DND-41 (cell line): ENCODE measurements around the gene SLC5A9.

Experiments used
- ATAC-seq: fragments of 200-7000 bp; cut with Tn5 transposase; 3 replicates; pipeline ENCODE4 v1.9.1; 2021; ENCODE audit warnings: low read depth; ENCODE audit not compliant: insufficient read depth
- DNase-seq: peaks from one replicate; pipeline ENCODE4 v3.0.0-alpha.2; 2020
- H2AFZ ChIP-seq: 2 replicates; pipeline ENCODE4 v1.6.0; 2012; ENCODE audit warnings: low read depth, low read length
- H3K27ac ChIP-seq: 2 replicates; pipeline ENCODE4 v1.5.1; 2012; ENCODE audit warnings: low read length, inconsistent platforms
- H3K27me3 ChIP-seq: fragments of 200-600 bp; sonication (generic); 2 replicates; pipeline ENCODE4 v1.6.0; 2012; ENCODE audit warnings: low read length, mild to moderate bottlenecking, inconsistent platforms; ENCODE audit not compliant: insufficient read depth, poor library complexity
- H3K36me3 ChIP-seq: 2 replicates; pipeline ENCODE4 v1.5.1; 2012; ENCODE audit warnings: low read length, inconsistent platforms; ENCODE audit not compliant: insufficient read depth
- H3K4me1 ChIP-seq: 2 replicates; pipeline ENCODE4 v1.5.1; 2012; ENCODE audit warnings: mild to moderate bottlenecking, low read length; ENCODE audit not compliant: insufficient read depth
- H3K4me2 ChIP-seq: 2 replicates; pipeline ENCODE4 v1.6.0; 2012; ENCODE audit warnings: mild to moderate bottlenecking, moderate library complexity, low read length, inconsistent platforms; ENCODE audit not compliant: insufficient read depth
- H3K4me3 ChIP-seq, 2 experiments: fragments of 200-600 bp in 1 of 2; shearing (Covaris generic) in 1 of 2; 2 replicates each; pipeline ENCODE4 v1.5.1; 2012 to 2016; ENCODE audit warnings: inconsistent platforms in 2 of 2, low read length in 2 of 2, mild to moderate bottlenecking in 2 of 2, low read depth in 1 of 2, moderate library complexity in 1 of 2
- H3K79me2 ChIP-seq: 2 replicates; pipeline ENCODE4 v1.6.0; 2012; ENCODE audit warnings: low read length, inconsistent platforms; ENCODE audit not compliant: insufficient read depth
- H3K9ac ChIP-seq: 2 replicates; pipeline ENCODE4 v1.6.0; 2012; ENCODE audit warnings: low read depth, mild to moderate bottlenecking, inconsistent platforms, low read length, moderate library complexity
- H3K9me3 ChIP-seq: 2 replicates; pipeline ENCODE4 v1.5.1; 2012; ENCODE audit warnings: low read length, moderate library complexity, mild to moderate bottlenecking, inconsistent platforms; ENCODE audit not compliant: insufficient read depth, severe bottlenecking
- H4K20me1 ChIP-seq: 2 replicates; pipeline ENCODE4 v1.6.0; 2012; ENCODE audit warnings: low read length; ENCODE audit not compliant: insufficient read depth
- EZH2 ChIP-seq: IDR thresholded peaks from 3 replicates; pipeline ENCODE4 v1.6.1; 2012; ENCODE audit warnings: borderline replicate concordance, low read depth, mild to moderate bottlenecking, moderate library complexity, low read length, inconsistent platforms; ENCODE audit not compliant: severe bottlenecking
- TF ChIP-seq, protein P1 (sequence below): IDR thresholded peaks from 2 replicates; pipeline ENCODE4 v1.5.1; 2012; ENCODE audit warnings: borderline replicate concordance, low read length, moderate library complexity, mild to moderate bottlenecking; ENCODE audit not compliant: poor library complexity, severe bottlenecking; ENCODE audit errors: extremely low read depth

SLC5A9 gene

GRCh38 chr1:48182439-48182838 lies 40.1 kb upstream of the SLC5A9 start:
- H3K9me3 ChIP-seq, result peaks cover 5% of the 10 kb centered on the region
- no peak overlapping the region for H3K27ac ChIP-seq
- H3K4me1 ChIP-seq, result no peaks in the 10 kb centered on the region
- no peaks in the 10 kb centered on the region for H4K20me1 ChIP-seq
- no peak overlapping the region for H3K4me3 ChIP-seq
- H3K79me2 ChIP-seq, result no peaks in the 10 kb centered on the region
- H3K27me3 ChIP-seq, result no peaks in the 10 kb centered on the region
- no peak for DNase-seq
- ATAC-seq, result no peak
- H3K4me2 ChIP-seq, result no peak overlapping the region
- H2AFZ ChIP-seq, result no peak overlapping the region
- TF ChIP-seq, protein P1, sequence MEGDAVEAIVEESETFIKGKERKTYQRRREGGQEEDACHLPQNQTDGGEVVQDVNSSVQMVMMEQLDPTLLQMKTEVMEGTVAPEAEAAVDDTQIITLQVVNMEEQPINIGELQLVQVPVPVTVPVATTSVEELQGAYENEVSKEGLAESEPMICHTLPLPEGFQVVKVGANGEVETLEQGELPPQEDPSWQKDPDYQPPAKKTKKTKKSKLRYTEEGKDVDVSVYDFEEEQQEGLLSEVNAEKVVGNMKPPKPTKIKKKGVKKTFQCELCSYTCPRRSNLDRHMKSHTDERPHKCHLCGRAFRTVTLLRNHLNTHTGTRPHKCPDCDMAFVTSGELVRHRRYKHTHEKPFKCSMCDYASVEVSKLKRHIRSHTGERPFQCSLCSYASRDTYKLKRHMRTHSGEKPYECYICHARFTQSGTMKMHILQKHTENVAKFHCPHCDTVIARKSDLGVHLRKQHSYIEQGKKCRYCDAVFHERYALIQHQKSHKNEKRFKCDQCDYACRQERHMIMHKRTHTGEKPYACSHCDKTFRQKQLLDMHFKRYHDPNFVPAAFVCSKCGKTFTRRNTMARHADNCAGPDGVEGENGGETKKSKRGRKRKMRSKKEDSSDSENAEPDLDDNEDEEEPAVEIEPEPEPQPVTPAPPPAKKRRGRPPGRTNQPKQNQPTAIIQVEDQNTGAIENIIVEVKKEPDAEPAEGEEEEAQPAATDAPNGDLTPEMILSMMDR, result no peak
- TF ChIP-seq EZH2, result no peak
- no peaks in the 10 kb centered on the region for H3K36me3 ChIP-seq
- no peak overlapping the region for H3K9ac ChIP-seq

DNA sequence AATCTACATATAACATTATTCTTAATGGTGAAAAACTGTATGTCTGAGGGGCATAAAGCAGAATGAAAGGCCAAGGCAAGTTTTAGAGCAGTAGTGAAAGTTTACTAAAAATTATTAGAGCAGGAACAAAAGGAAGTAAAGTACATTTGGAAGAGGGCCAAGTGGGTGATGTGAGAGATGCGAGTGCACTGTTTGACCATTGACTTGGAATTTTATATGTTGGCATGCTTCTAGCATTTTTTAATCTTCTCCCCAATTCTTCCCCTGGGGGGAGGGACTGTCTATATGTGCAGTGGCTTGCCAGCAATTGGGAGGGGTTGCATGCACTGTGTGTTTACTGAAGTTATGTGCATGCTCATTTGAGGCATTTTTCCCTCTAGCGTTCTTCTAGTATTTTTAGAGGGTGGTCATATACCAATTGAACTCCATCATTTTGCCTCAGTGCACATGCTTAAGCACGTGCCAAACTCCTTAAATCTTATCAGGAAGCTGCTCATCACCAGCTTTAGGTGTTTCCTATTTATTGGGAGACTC lies 36.1 kb upstream of the SLC5A9 start:
- Histone ChIP-seq H4K20me1 (no peaks in the 10 kb centered on the region), H3K4me3 (no peak overlapping the region), H3K9me3 (peaks cover 27% of the 10 kb centered on the region), H2AFZ (no peak overlapping the region), H3K9ac (no peak overlapping the region), H3K4me2 (no peak overlapping the region), H3K4me1 (no peaks in the 10 kb centered on the region), H3K36me3 (no peaks in the 10 kb centered on the region), H3K27ac (no peak overlapping the region), H3K27me3 (no peaks in the 10 kb centered on the region), H3K79me2 (no peaks in the 10 kb centered on the region)
- ATAC-seq (no peak), DNase-seq (no peak)
- no peak for TF ChIP-seq EZH2
- TF ChIP-seq, protein P1, result no peak

DNA sequence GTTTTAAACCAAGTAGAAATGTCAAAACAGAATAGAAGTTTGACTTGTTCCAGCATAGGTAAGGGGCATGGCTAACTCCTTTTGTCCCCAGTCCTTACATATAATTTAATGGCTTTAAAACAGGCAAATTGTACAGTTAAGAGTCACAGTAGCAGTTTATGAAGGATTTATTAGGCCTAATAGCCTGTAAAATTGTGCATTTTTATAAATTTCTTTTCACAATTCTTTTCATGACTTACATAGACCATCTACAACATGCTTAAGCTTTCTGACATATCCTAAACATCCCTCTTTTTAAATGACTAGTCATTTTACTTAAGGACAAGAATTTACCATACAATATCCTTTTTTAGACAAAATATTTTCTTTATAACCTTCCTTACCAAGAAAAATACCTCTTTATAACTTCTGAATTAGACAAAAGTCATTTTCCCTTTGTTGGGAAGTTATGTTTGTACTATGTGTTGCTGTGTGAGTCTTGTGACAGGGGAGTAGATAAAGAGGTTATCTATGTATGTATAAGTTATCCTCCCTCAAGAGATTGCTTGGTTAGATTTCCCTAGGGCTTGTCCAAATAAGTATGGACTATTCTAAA lies 34.5 kb upstream of the SLC5A9 start:
- Histone ChIP-seq H3K27me3 (no peaks in the 10 kb centered on the region), H4K20me1 (no peaks in the 10 kb centered on the region), H3K9ac (no peak overlapping the region), H3K36me3 (no peaks in the 10 kb centered on the region), H3K79me2 (no peaks in the 10 kb centered on the region), H2AFZ (no peak overlapping the region), H3K27ac (no peak overlapping the region), H3K4me2 (no peak overlapping the region), H3K9me3 (peaks cover 27% of the 10 kb centered on the region), H3K4me1 (no peaks in the 10 kb centered on the region), H3K4me3 (no peak overlapping the region)
- TF ChIP-seq, protein P1, result no peak
- TF ChIP-seq EZH2, result no peak
- ATAC-seq, result no peak
- no peak for DNase-seq

DNA sequence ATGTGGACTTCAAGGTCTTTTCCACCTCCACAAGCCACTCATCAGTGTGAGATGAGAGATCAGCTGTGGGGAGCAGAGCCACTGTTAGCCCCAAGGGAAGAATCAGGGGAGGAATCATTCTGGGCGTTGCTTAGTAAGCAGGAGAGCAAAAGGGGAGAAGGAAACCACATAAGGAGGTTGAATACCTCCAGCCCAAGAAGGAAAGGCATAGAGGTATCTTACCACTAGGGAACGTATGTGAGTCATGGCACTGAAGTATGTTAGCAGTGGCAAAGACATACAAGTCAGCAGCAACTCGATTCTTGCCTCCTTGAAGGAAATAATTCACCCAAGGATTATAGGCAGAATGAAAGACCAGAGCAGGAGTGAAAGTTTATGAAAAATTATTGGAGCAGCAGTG lies 31.6 kb upstream of the SLC5A9 start:
- H3K36me3 ChIP-seq, result no peaks in the 10 kb centered on the region
- no peaks in the 10 kb centered on the region for H4K20me1 ChIP-seq
- TF ChIP-seq, protein P1, result no peak
- TF ChIP-seq EZH2, result no peak
- peaks cover 27% of the 10 kb centered on the region for H3K9me3 ChIP-seq
- no peak overlapping the region for H2AFZ ChIP-seq
- no peaks in the 10 kb centered on the region for H3K4me1 ChIP-seq
- no peak overlapping the region for H3K9ac ChIP-seq
- H3K79me2 ChIP-seq, result no peaks in the 10 kb centered on the region
- ATAC-seq (no peak), DNase-seq (no peak)
- no peak overlapping the region for H3K4me3 ChIP-seq
- H3K27me3 ChIP-seq, result no peaks in the 10 kb centered on the region
- H3K4me2 ChIP-seq, result no peak overlapping the region
- no peak overlapping the region for H3K27ac ChIP-seq
